ENCODE results near the gene RNFT2. TPM values are rescaled to one million over a fixed set of nuclear protein-coding genes. Genes with fewer than 3 reads are reported as not detected.

The RNFT2 gene
- total RNA-seq, 6 experiments from 2014 or later: 7.1 to 12.0 (median 11.2) TPM

- no peak for TF ChIP-seq CTCF (IDR thresholded peaks at IDR 0.05)
- no peak overlapping the region for H3K27ac Mint-ChIP-seq
- no peak overlapping the region for H3K4me3 Mint-ChIP-seq
- peaks cover 27% of the 10 kb centered on the region for H3K27me3 Mint-ChIP-seq (ENCODE audit: insufficient read depth)
- H3K36me3 Mint-ChIP-seq (ENCODE audit: low read depth): no peaks in the 10 kb centered on the region
- no peaks in the 10 kb centered on the region for H3K9me3 Mint-ChIP-seq
- no peak for DNase-seq
- no peaks in the 10 kb centered on the region for H3K4me1 Mint-ChIP-seq (ENCODE audit: low read depth)
Observed at GRCh38 chr12:116898669-116899068, 160.6 kb downstream of the RNFT2 start.

- no peak overlapping the region for H3K4me3 Mint-ChIP-seq
- H3K4me1 Mint-ChIP-seq (ENCODE audit: low read depth): no peaks in the 10 kb centered on the region
- no peaks in the 10 kb centered on the region for H3K9me3 Mint-ChIP-seq
- H3K27ac Mint-ChIP-seq: no peak overlapping the region
- TF ChIP-seq CTCF (IDR thresholded peaks at IDR 0.05): no peak
- no peaks in the 10 kb centered on the region for H3K36me3 Mint-ChIP-seq (ENCODE audit: low read depth)
- H3K27me3 Mint-ChIP-seq (ENCODE audit: insufficient read depth): peaks cover 34% of the 10 kb centered on the region
- no peak for DNase-seq
Observed at GRCh38 chr12:116901612-116902011, 163.5 kb downstream of the RNFT2 start.

Other genes starting within 250 kb of the RNFT2 start
- 1 to 10 TPM; 1.7 to 3.7 (median 2.9) TPM for gene MAP1LC3B2, start 178.9 kb upstream of the RNFT2 start, total RNA-seq (2021; fragmentation: NEBNext Ultra II Directional; extraction: Animal tissue kit (Norgen Biotek cat#: 25700))
- gene SPRING1, start 246 bp upstream of the RNFT2 start, total RNA-seq (2021; fragmentation: NEBNext Ultra II Directional; extraction: Animal tissue kit (Norgen Biotek cat#: 25700)): 10 to 100 TPM; 29.3 to 39.5 (median 35.8) TPM
- gene HRK, start 143.1 kb downstream of the RNFT2 start, total RNA-seq (2021; fragmentation: NEBNext Ultra II Directional; extraction: Animal tissue kit (Norgen Biotek cat#: 25700)): not detected
- gene FBXW8, start 172.6 kb downstream of the RNFT2 start, total RNA-seq (2021; fragmentation: NEBNext Ultra II Directional; extraction: Animal tissue kit (Norgen Biotek cat#: 25700)): 10 to 100 TPM; 15.3 to 20.5 (median 18.5) TPM

Measured in HFFc6 (cell line).